GM12878 (cell line): ENCODE measurements around the gene CACNA1G. TPM values are rescaled to one million over a fixed set of nuclear protein-coding genes. Genes with fewer than 3 reads are reported as not detected.

ENCODE experiments used
- ATAC-seq: fragments of 200-7000 bp; cut with Tn5 transposase; 3 replicates; pipeline ENCODE4 v1.9.1; 2020; ENCODE audit warnings: mild to moderate bottlenecking, moderate library complexity
- BruUV-seq: library from RNA; stranded (reverse); fragments of 400-500 nt; replicated peaks from 2 replicates; lab custom pipeline; 2021; lab: Mats Ljungman, UMichigan
- CTCF ChIA-PET: fragments of 300-600 bp; sonication (Branson Sonifier 250); formaldehyde crosslinking; extraction: SDS; loops from one replicate; lab custom pipeline; 2021; ENCODE audit warnings: inconsistent platforms; lab: Yijun Ruan, JAX
- POLR2A ChIA-PET: fragments of 350-600 bp; formaldehyde crosslinking; extraction: SDS; loops from one replicate; lab custom pipeline; 2021; ENCODE audit warnings: inconsistent platforms; lab: Charles Lee
- RAD21 ChIA-PET: fragments of 300-600 bp; sonication (Branson Sonifier 250); formaldehyde crosslinking; loops from one replicate; lab custom pipeline; 2023; ENCODE audit warnings: antibody characterized with exemption; ENCODE audit not compliant: unreplicated experiment; lab: Charles Lee
- SMC1A ChIA-PET: fragments of 300-600 bp; sonication (Branson Sonifier 250); formaldehyde crosslinking; loops from one replicate; lab custom pipeline; 2023; ENCODE audit not compliant: unreplicated experiment, uncharacterized antibody; lab: Charles Lee
- DNase-seq: peaks from one replicate; pipeline ENCODE4 v3.0.0-alpha.2; 2011; ENCODE audit warnings: low read depth, low spot score
- FAIRE-seq: peaks from 3 replicates; lab custom pipeline; 2011; peaks lifted over from hg19 to GRCh38; lab: Jason Lieb, UNC
- H2AFZ ChIP-seq: 2 replicates; pipeline ENCODE4 v1.6.0; 2011; ENCODE audit warnings: low read depth, low read length, control low read depth; ENCODE audit not compliant: control insufficient read depth
- H3K27ac ChIP-seq: 2 replicates; pipeline ENCODE4 v1.5.1; 2011; ENCODE audit warnings: control low read depth; ENCODE audit not compliant: control insufficient read depth, insufficient read depth
- H3K27me3 ChIP-seq, 2 experiments: replicated peaks in 1 of 2; 2 replicates each; pipeline versions ENCODE4 v1.6.0 to v1.6.1; 2011; ENCODE audit warnings: low read length in 1 of 2; ENCODE audit not compliant: control insufficient read depth in 2 of 2, insufficient read depth in 2 of 2
- H3K36me3 ChIP-seq, 2 experiments: 2 replicates each; pipeline ENCODE4 v1.5.1; 2011; ENCODE audit warnings: low read length in 1 of 2; ENCODE audit not compliant: control insufficient read depth in 2 of 2, insufficient read depth in 2 of 2
- H3K4me1 ChIP-seq: 2 replicates; pipeline ENCODE4 v1.6.1; 2011; ENCODE audit warnings: mild to moderate bottlenecking, low read length, moderate library complexity, mixed read lengths; ENCODE audit not compliant: control insufficient read depth, insufficient read depth
- H3K4me2 ChIP-seq: 2 replicates; pipeline ENCODE4 v1.6.0; 2011; ENCODE audit warnings: control low read depth; ENCODE audit not compliant: control insufficient read depth, insufficient read depth
- H3K4me3 ChIP-seq: fragments of 200-600 bp; sonication (generic); 2 replicates; pipeline ENCODE4 v1.5.1; 2016
- H3K79me2 ChIP-seq: 2 replicates; pipeline ENCODE4 v1.6.0; 2011; ENCODE audit warnings: low read length; ENCODE audit not compliant: control insufficient read depth, insufficient read depth
- H3K9ac ChIP-seq: 2 replicates; pipeline ENCODE4 v1.8.0; 2011; ENCODE audit warnings: low read length, control low read depth, mixed read lengths; ENCODE audit not compliant: control insufficient read depth, insufficient read depth
- H3K9me3 ChIP-seq: replicated peaks from 3 replicates; pipeline ENCODE4 v1.5.1; 2011; ENCODE audit warnings: mild to moderate bottlenecking, low read length; ENCODE audit not compliant: control insufficient read depth, insufficient read depth
- H4K20me1 ChIP-seq: 2 replicates; pipeline ENCODE4 v1.6.0; 2011; ENCODE audit not compliant: control insufficient read depth, insufficient read depth
- BACH1 ChIP-seq: fragments of 450-650 bp; IDR thresholded peaks from 2 replicates; pipeline ENCODE4 v1.6.1; 2017; ENCODE audit warnings: mild to moderate bottlenecking, borderline replicate concordance
- CHD4 ChIP-seq: fragments of 200-600 bp; sonication (generic); IDR thresholded peaks from 2 replicates; pipeline ENCODE4 v1.6.1; 2016; ENCODE audit warnings: mild to moderate bottlenecking
- CREM ChIP-seq: IDR thresholded peaks from 2 replicates; pipeline ENCODE4 v1.6.1; 2014; ENCODE audit warnings: antibody characterized with exemption, low read depth
- ESRRA ChIP-seq: IDR thresholded peaks from 2 replicates; pipeline ENCODE4 v1.6.1; 2012; ENCODE audit warnings: mild to moderate bottlenecking, low read length, improper control_type of control experiment
- HDAC2 ChIP-seq: fragments of 200-600 bp; sonication (generic); IDR thresholded peaks from 2 replicates; pipeline ENCODE4 v1.6.1; 2017
- IKZF1 ChIP-seq: fragments of 450-650 bp; conservative IDR thresholded peaks from 2 replicates; pipeline ENCODE4 v1.6.1; 2017; ENCODE audit warnings: antibody characterized with exemption, mild to moderate bottlenecking
- IKZF2 ChIP-seq, 2 experiments: fragments of 450-650 bp; IDR thresholded peaks; 2 replicates each; pipeline ENCODE4 v1.6.1; 2017; ENCODE audit warnings: mild to moderate bottlenecking in 2 of 2, moderate library complexity in 2 of 2
- JUNB ChIP-seq: IDR thresholded peaks from 2 replicates; pipeline ENCODE4 v1.6.1; 2016; ENCODE audit warnings: antibody characterized with exemption, mild to moderate bottlenecking
- JUND ChIP-seq: IDR thresholded peaks from 2 replicates; pipeline ENCODE4 v1.6.1; 2012; ENCODE audit warnings: low read depth, mild to moderate bottlenecking, low read length, improper control_type of control experiment, moderate library complexity
- MEF2B ChIP-seq: fragments of 450-650 bp; IDR thresholded peaks from 2 replicates; pipeline ENCODE4 v1.6.1; 2018; ENCODE audit warnings: mild to moderate bottlenecking, moderate library complexity; ENCODE audit not compliant: partially characterized antibody, poor library complexity, severe bottlenecking
- NR2F1 ChIP-seq: fragments of 450-650 bp; conservative IDR thresholded peaks from 2 replicates; pipeline ENCODE4 v1.6.1; 2017; ENCODE audit warnings: mild to moderate bottlenecking
- POLR2AphosphoS5 ChIP-seq: IDR thresholded peaks from 2 replicates; pipeline ENCODE4 v1.6.1; 2011; ENCODE audit warnings: mild to moderate bottlenecking, low read length, inconsistent platforms
- STAT1 ChIP-seq: fragments of 450-650 bp; conservative IDR thresholded peaks from 2 replicates; pipeline ENCODE4 v1.6.1; 2014; ENCODE audit warnings: antibody characterized with exemption, mild to moderate bottlenecking
- TARDBP ChIP-seq: IDR thresholded peaks from 2 replicates; pipeline ENCODE4 v1.6.1; 2016; ENCODE audit warnings: borderline replicate concordance
- YY1 ChIP-seq: IDR thresholded peaks from 2 replicates; pipeline ENCODE4 v1.6.1; 2011; ENCODE audit warnings: low read depth, mild to moderate bottlenecking, low read length
- WGBS: methylation state at CpG from one replicate; pipeline ENCODE4 v1.1.6; 2016; ENCODE audit warnings: low lambda C conversion rate; ENCODE audit not compliant: insufficient replicate concordance, insufficient coverage; ENCODE audit errors: missing lambda C conversion rate; 5-methylcytosine and 5-hydroxymethylcytosine counted together
- in situ Hi-C: fragments of 300-500 bp; cut with MboI; formaldehyde crosslinking; loops from 9 replicates; pipeline ENCODE4 v1.14.3; 2018; ENCODE audit warnings: mixed read lengths
- intact Hi-C: fragments of 100-400 bp; cut with micrococcal nuclease; formaldehyde crosslinking; loops from one replicate; pipeline ENCODE4 v1.14.2; 2022; ENCODE audit not compliant: unreplicated experiment
- polyA plus RNA-seq, 11 experiments: library from polyadenylated mRNA; depleted of rRNA in 4 of 11; unstranded in 6 of 11; stranded (reverse) in 5 of 11; fragments of >200 nt; fragmentation: Nextera tagmentation in 4 of 11; fragmentation: Illumina TruSeq in 1 of 11; extraction: Ambion mirVana in 4 of 11; extraction: Trizol in 1 of 11; gene quantifications; 1 replicate in 1 of 11; 2 replicates in 10 of 11; pipeline versions ENCODE4 v1.2.1 to v1.2.3, GENCODE V29; 2011 to 2016; ENCODE audit warnings: inconsistent platforms in 2 of 11, missing spikeins in 2 of 11, low read depth in 1 of 11
- total RNA-seq, 4 experiments: library from RNA; depleted of rRNA in 3 of 4; stranded (reverse); fragments of >200 nt in 3 of 4; fragmentation: Illumina TruSeq in 1 of 4; extraction: Trizol in 1 of 4; gene quantifications; 2 replicates each; pipeline versions ENCODE4 v1.2.1 to v1.2.3, GENCODE V29; 2013 to 2021
- TF ChIP-seq, protein P1 (sequence below), 3 experiments: IDR thresholded peaks in 2 of 3; conservative IDR thresholded peaks in 1 of 3; 2 replicates each; pipeline ENCODE4 v1.5.1; 2011; ENCODE audit warnings: low read depth in 3 of 3, low read length in 3 of 3, mild to moderate bottlenecking in 3 of 3, control low read depth in 2 of 3, moderate library complexity in 2 of 3, inconsistent platforms in 1 of 3, mixed read lengths in 1 of 3; ENCODE audit not compliant: control insufficient read depth in 2 of 3, insufficient read depth in 1 of 3; ENCODE audit errors: extremely low read depth in 1 of 3
- TF ChIP-seq, protein P2 (sequence below): fragments of 450-650 bp; IDR thresholded peaks from 2 replicates; pipeline ENCODE4 v1.6.1; 2016; ENCODE audit warnings: mild to moderate bottlenecking
- TF ChIP-seq, protein P3 (sequence below): fragments of 450-650 bp; IDR thresholded peaks from 2 replicates; pipeline ENCODE4 v1.6.1; 2017; ENCODE audit warnings: low read depth, mild to moderate bottlenecking, moderate library complexity

The CACNA1G gene
- total and polyA plus RNA-seq, 10 of the 15 experiments (the other 5 are each of a cell fraction or from before 2014, with no cell fraction given): 0.03 to 0.15 TPM; not detected in 8

DNA sequence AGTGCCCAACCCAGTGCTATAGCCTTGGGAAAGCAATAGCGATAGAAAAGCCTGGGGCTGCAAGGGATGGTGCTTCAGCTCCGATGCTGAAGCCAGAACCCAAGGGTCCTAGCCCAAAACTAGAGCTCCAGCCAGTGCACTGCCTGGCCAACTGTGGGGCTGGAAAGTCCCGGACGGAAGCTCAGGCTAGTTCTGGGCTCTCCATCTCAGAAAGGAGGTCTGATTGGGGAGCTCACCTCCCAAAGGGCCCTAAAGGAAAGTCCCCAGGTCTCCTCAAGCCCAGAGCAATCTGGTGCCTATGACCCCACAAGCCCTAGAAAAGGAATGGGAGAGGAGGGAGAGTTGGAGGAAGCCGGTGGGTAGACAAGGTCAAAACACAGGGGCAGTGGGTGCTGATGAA is 72.1 kb downstream of the CACNA1G start:
- H3K4me1 ChIP-seq: peaks cover 15% of the 10 kb centered on the region
- H3K79me2 ChIP-seq: no peaks in the 10 kb centered on the region; the same call in 1 of the 2 replicates
- FAIRE-seq (no peak), ATAC-seq (peak; percentile 71), DNase-seq (no peak)
- SMC1A ChIA-PET: interaction anchor here (0.7 to 6.8 kb wide), 6 partner anchors 18 to 153 kb away, joined by 3 to 90 read pairs (median 4); no protein-coding TSS in a partner anchor
- no peaks in the 10 kb centered on the region for H4K20me1 ChIP-seq
- 6% methylated on average over 5 of the region's 5 CpGs for WGBS
- H3K4me3 ChIP-seq: no peak overlapping the region; the same call in 1 of the 2 replicates
- RAD21 ChIA-PET: interaction anchor here (0.7 to 3.8 kb wide), 8 partner anchors 9 to 234 kb away, joined by 3 to 34 read pairs (median 4); partner anchors contain the start of gene TOB1
- no peaks in the 10 kb centered on the region for H3K36me3 ChIP-seq
- CTCF ChIA-PET: interaction anchor here (0.9 to 17.1 kb wide), 11 partner anchors 8 to 521 kb away, joined by 3 to 211 read pairs (median 3); partner anchors contain the start of gene NME1
- no TSS peak for BruUV-seq
- no peak overlapping the region for H2AFZ ChIP-seq
- H3K9me3 ChIP-seq: no peaks in the 10 kb centered on the region
- H3K4me2 ChIP-seq: peak overlapping the region; percentile 46; the same call in 1 of the 2 replicates
- peak overlapping the region; percentile 61 for H3K27ac ChIP-seq
- POLR2A ChIA-PET: interaction anchor here (0.6 to 1.4 kb wide), 4 partner anchors 13 to 234 kb away, joined by 3 to 5 read pairs (median 4); partner anchors contain the start of gene TOB1
- intact Hi-C loops: no loop called here
- H3K9ac ChIP-seq: no peak overlapping the region; the same call in 1 of the 2 replicates
- in situ Hi-C loops: no loop called here
- H3K27me3 ChIP-seq: peaks cover 0 to under 1% of the 10 kb centered on the region in 2 experiments; a peak in 2 of 4 replicates
- TF ChIP-seq TARDBP: no peak
- TF ChIP-seq IKZF1: peak; percentile 58
- peak in 1 of 2 experiments; percentile 42; a peak in 2 of 4 replicates for TF ChIP-seq IKZF2 (IDR thresholded peaks at IDR 0.05)
- no peak for TF ChIP-seq CHD4
- TF ChIP-seq, protein P1, sequence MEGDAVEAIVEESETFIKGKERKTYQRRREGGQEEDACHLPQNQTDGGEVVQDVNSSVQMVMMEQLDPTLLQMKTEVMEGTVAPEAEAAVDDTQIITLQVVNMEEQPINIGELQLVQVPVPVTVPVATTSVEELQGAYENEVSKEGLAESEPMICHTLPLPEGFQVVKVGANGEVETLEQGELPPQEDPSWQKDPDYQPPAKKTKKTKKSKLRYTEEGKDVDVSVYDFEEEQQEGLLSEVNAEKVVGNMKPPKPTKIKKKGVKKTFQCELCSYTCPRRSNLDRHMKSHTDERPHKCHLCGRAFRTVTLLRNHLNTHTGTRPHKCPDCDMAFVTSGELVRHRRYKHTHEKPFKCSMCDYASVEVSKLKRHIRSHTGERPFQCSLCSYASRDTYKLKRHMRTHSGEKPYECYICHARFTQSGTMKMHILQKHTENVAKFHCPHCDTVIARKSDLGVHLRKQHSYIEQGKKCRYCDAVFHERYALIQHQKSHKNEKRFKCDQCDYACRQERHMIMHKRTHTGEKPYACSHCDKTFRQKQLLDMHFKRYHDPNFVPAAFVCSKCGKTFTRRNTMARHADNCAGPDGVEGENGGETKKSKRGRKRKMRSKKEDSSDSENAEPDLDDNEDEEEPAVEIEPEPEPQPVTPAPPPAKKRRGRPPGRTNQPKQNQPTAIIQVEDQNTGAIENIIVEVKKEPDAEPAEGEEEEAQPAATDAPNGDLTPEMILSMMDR (IDR thresholded peaks at IDR 0.05 in 2 of 3, conservative IDR thresholded peaks at IDR 0.05 in 1 of 3; ENCODE audit: control insufficient read depth in 2 of 3, extremely low read depth in 1 of 3, insufficient read depth in 1 of 3, low read depth in 3 of 3, low read length in 3 of 3): no peak
- no peak for TF ChIP-seq JUNB
- TF ChIP-seq YY1: no peak
- TF ChIP-seq, protein P2, sequence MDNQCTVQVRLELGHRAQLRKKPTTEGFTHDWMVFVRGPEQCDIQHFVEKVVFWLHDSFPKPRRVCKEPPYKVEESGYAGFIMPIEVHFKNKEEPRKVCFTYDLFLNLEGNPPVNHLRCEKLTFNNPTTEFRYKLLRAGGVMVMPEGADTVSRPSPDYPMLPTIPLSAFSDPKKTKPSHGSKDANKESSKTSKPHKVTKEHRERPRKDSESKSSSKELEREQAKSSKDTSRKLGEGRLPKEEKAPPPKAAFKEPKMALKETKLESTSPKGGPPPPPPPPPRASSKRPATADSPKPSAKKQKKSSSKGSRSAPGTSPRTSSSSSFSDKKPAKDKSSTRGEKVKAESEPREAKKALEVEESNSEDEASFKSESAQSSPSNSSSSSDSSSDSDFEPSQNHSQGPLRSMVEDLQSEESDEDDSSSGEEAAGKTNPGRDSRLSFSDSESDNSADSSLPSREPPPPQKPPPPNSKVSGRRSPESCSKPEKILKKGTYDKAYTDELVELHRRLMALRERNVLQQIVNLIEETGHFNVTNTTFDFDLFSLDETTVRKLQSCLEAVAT: peak; percentile 83
- TF ChIP-seq NR2F1: peak; percentile 55; the same call in 1 of the 2 replicates
- no peak for TF ChIP-seq HDAC2
- TF ChIP-seq CREM: no peak
- TF ChIP-seq, protein P3, sequence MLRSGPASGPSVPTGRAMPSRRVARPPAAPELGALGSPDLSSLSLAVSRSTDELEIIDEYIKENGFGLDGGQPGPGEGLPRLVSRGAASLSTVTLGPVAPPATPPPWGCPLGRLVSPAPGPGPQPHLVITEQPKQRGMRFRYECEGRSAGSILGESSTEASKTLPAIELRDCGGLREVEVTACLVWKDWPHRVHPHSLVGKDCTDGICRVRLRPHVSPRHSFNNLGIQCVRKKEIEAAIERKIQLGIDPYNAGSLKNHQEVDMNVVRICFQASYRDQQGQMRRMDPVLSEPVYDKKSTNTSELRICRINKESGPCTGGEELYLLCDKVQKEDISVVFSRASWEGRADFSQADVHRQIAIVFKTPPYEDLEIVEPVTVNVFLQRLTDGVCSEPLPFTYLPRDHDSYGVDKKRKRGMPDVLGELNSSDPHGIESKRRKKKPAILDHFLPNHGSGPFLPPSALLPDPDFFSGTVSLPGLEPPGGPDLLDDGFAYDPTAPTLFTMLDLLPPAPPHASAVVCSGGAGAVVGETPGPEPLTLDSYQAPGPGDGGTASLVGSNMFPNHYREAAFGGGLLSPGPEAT: peak; percentile 80
- TF ChIP-seq STAT1: no peak
- TF ChIP-seq POLR2AphosphoS5: 0 out of 2 replicates have a peak, but pooled peaks have one; percentile 51
- TF ChIP-seq BACH1: no peak
- peak; percentile 62 for TF ChIP-seq MEF2B
- no peak for TF ChIP-seq ESRRA
- no peak for TF ChIP-seq JUND
